ENCODE data around the gene NPTXR. TPM values are rescaled to one million over a fixed set of nuclear protein-coding genes. Genes with fewer than 3 reads are reported as not detected.
A peak's percentile ranks its signal among the peaks of the same experiment; 100 is the strongest.

NPTXR gene
- total RNA-seq, 6 experiments from 2014 or later, result 0.18 to 0.68 (median 0.28) TPM

DNA sequence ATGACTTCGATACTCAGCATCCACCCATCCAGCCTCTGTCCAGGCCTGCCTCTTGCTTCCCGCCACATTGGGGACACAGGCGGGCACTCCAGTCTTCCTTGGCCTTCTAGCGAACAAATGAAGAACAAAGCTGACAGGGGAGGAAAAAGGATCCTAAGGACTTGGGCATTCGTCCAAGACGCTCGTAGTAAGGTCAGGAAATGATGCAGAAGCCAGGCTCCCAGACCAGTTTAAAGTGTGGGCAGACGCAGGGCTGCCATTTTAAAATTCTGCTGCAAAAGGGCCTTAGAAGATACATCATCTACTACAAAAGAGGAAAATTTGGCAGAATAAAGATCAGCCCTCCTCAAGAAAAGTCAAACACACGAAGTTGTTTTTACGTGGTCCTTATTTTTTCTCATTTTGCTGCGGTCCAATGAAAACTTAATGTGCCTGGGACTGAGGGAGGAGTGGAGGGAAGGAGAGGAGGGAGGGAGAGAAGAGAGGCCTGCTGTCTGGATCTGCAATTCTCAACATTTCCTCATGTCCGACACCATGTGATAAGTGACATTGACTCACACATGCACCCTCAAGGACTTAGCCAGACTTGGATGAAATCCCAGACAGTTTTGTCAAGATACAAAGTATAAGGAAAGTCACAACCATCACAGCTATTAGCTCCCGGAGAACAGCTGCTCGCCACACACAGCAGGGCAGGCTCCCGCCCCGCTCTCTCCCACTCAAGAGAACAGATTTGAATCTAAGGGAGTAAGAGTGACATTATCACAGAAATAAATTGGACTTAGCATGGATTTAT, 55.6 kb downstream of the NPTXR start:
- H3K4me1 ChIP-seq, result no peaks in the 10 kb centered on the region
- 64% methylated on average over 13 of the region's 16 CpGs for WGBS (ENCODE audit: insufficient coverage, low coverage, low lambda C conversion rate, missing lambda C conversion rate)
- no peak for DNase-seq

GRCh38 chr22:38786631-38787030, 57.2 kb downstream of the NPTXR start:
- no peaks in the 10 kb centered on the region for H3K9me3 ChIP-seq
- H3K36me3 ChIP-seq, result peaks cover 0 to 2% (median 0%) of the 10 kb centered on the region in 4 donors
- H3K4me3 ChIP-seq, result no peak overlapping the region
- intact Hi-C loops (cut with DNase I), result no loop called here
- no peak for DNase-seq
- TF ChIP-seq POLR2A (IDR thresholded peaks at IDR 0.05), result no peak
- TF ChIP-seq, protein P1, sequence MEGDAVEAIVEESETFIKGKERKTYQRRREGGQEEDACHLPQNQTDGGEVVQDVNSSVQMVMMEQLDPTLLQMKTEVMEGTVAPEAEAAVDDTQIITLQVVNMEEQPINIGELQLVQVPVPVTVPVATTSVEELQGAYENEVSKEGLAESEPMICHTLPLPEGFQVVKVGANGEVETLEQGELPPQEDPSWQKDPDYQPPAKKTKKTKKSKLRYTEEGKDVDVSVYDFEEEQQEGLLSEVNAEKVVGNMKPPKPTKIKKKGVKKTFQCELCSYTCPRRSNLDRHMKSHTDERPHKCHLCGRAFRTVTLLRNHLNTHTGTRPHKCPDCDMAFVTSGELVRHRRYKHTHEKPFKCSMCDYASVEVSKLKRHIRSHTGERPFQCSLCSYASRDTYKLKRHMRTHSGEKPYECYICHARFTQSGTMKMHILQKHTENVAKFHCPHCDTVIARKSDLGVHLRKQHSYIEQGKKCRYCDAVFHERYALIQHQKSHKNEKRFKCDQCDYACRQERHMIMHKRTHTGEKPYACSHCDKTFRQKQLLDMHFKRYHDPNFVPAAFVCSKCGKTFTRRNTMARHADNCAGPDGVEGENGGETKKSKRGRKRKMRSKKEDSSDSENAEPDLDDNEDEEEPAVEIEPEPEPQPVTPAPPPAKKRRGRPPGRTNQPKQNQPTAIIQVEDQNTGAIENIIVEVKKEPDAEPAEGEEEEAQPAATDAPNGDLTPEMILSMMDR (IDR thresholded peaks at IDR 0.05), result no peak
- WGBS (ENCODE audit: insufficient coverage, low coverage, low lambda C conversion rate, missing lambda C conversion rate), result 92% methylated on average over 2 of the region's 3 CpGs
- no peak overlapping the region for H3K27ac ChIP-seq
- no peaks in the 10 kb centered on the region for H3K4me1 ChIP-seq
- H3K27me3 ChIP-seq, result no peaks in the 10 kb centered on the region
- ATAC-seq, result no peak

More for the DNA sequence above, 55.6 kb downstream of the NPTXR start:
- intact Hi-C loops (cut with DNase I), result no loop called here
- H3K27me3 ChIP-seq, result no peaks in the 10 kb centered on the region
- ATAC-seq, result peak; percentile 60 to 88 (median 74)
- TF ChIP-seq POLR2A (IDR thresholded peaks at IDR 0.05), result no peak
- TF ChIP-seq, protein P1 (IDR thresholded peaks at IDR 0.05), result no peak
- no peak overlapping the region for H3K27ac ChIP-seq
- H3K9me3 ChIP-seq, result no peaks in the 10 kb centered on the region
- peaks cover 0 to 2% (median 0%) of the 10 kb centered on the region in 4 donors for H3K36me3 ChIP-seq
- no peak overlapping the region for H3K4me3 ChIP-seq

- no peaks in the 10 kb centered on the region for H3K9me3 ChIP-seq
- H3K4me3 ChIP-seq, result no peak overlapping the region
- no peak overlapping the region for H3K27ac ChIP-seq
- intact Hi-C loops (cut with DNase I), result no loop called here
- ATAC-seq, result no peak
- no peaks in the 10 kb centered on the region for H3K4me1 ChIP-seq
- H3K36me3 ChIP-seq, result no peaks in the 10 kb centered on the region
- 100% methylated on average over 3 of the region's 5 CpGs for WGBS (ENCODE audit: insufficient coverage, low coverage, low lambda C conversion rate, missing lambda C conversion rate)
- no peak for DNase-seq
- TF ChIP-seq, protein P1 (IDR thresholded peaks at IDR 0.05), result no peak
- TF ChIP-seq POLR2A (IDR thresholded peaks at IDR 0.05), result no peak
- H3K27me3 ChIP-seq, result no peaks in the 10 kb centered on the region
Observed at GRCh38 chr22:38784856-38785255, 59.0 kb downstream of the NPTXR start.

DNA sequence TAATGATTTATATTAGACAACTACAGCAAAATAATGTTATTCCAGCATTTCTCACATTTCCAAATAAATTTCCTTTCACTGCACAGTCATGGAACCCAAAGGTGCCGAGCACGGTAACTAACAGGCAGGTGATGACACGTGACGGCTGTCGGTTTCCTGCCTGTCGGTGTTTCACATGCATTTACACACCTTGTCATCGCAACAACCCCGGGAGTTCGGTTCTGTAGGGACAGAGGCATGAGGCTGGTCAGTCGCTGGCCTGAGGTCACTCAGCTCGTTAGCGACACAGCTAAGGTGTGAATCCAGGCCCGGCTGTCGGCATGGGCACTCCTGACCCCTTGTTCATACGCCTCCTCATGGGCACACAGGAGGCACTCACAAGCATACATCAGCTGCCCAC, 59.8 kb downstream of the NPTXR start:
- Histone ChIP-seq H3K36me3 (no peaks in the 10 kb centered on the region), H3K4me1 (no peaks in the 10 kb centered on the region), H3K9me3 (no peaks in the 10 kb centered on the region), H3K27ac (no peak overlapping the region), H3K27me3 (no peaks in the 10 kb centered on the region), H3K4me3 (no peak overlapping the region)
- TF ChIP-seq POLR2A (IDR thresholded peaks at IDR 0.05), result no peak
- TF ChIP-seq, protein P1 (IDR thresholded peaks at IDR 0.05), result no peak
- DNase-seq (no peak), ATAC-seq (no peak)
- intact Hi-C loops (cut with DNase I), result no loop called here
- 93% methylated on average over 14 of the region's 15 CpGs for WGBS (ENCODE audit: insufficient coverage, low coverage, low lambda C conversion rate, missing lambda C conversion rate)

All from right lobe of liver (tissue), 6 donors.